HG03175 (cell line): Measurements from ENCODE around the gene ZFHX3.
"Not testable (repeated sequence)": the region's sequence is repeated elsewhere in the genome, so short reads cannot be mapped to it uniquely, and the experiment has no call there.

Experiments used
- ATAC-seq: cut with Tn5 transposase; IDR thresholded peaks from one replicate; pipeline ENCODE4 v1.9.1; 2021; ENCODE audit warnings: mild to moderate bottlenecking, moderate library complexity; ENCODE audit not compliant: unreplicated experiment

Gene ZFHX3

GRCh38 chr16:73023752-73024570 is 24.0 kb downstream of the ZFHX3 start:
- no peak for ATAC-seq

- ATAC-seq: no peak
These were observed 24.6 kb downstream of the ZFHX3 start for GRCh38 chr16:73023320-73023719.

GRCh38 chr16:73022534-73022933 is 25.4 kb downstream of the ZFHX3 start:
- ATAC-seq: no peak

- no peak for ATAC-seq
These were observed 25.9 kb downstream of the ZFHX3 start for GRCh38 chr16:73021866-73022495.

- no peak for ATAC-seq
These were observed 27.5 kb downstream of the ZFHX3 start for GRCh38 chr16:73020409-73020884.

GRCh38 chr16:73019457-73020362 is 28.2 kb downstream of the ZFHX3 start:
- ATAC-seq: no peak

- ATAC-seq: no peak
These were observed 29.0 kb downstream of the ZFHX3 start for GRCh38 chr16:73018821-73019456.

- ATAC-seq: no peak
These were observed 30.6 kb downstream of the ZFHX3 start for GRCh38 chr16:73017321-73017720.

- ATAC-seq: peak; percentile 46
These were observed 31.5 kb downstream of the ZFHX3 start for GRCh38 chr16:73016488-73016830.

GRCh38 chr16:73015612-73016487 is 32.1 kb downstream of the ZFHX3 start:
- peak; percentile 86 for ATAC-seq

- ATAC-seq: no peak
These were observed 33.2 kb downstream of the ZFHX3 start for GRCh38 chr16:73014768-73015167.

GRCh38 chr16:73013974-73014373 is 34.0 kb downstream of the ZFHX3 start:
- ATAC-seq: no peak

GRCh38 chr16:73012341-73012740 is 35.6 kb downstream of the ZFHX3 start:
- no peak for ATAC-seq

GRCh38 chr16:73011926-73012325 is 36.0 kb downstream of the ZFHX3 start:
- ATAC-seq: no peak

- ATAC-seq: no peak
These were observed 37.7 kb downstream of the ZFHX3 start for GRCh38 chr16:73010150-73010676.

GRCh38 chr16:73009710-73010109 is 38.2 kb downstream of the ZFHX3 start:
- ATAC-seq: not testable (repeated sequence)

- ATAC-seq: no peak
These were observed 41.9 kb downstream of the ZFHX3 start for GRCh38 chr16:73006026-73006425.

- no peak for ATAC-seq
These were observed 45.1 kb downstream of the ZFHX3 start for GRCh38 chr16:73002866-73003265.

GRCh38 chr16:73000907-73001521 is 46.9 kb downstream of the ZFHX3 start:
- no peak for ATAC-seq
